Suprapubic skin (tissue), 4 donors: ENCODE measurements around the gene WDR27. TPM values are rescaled to one million over a fixed set of nuclear protein-coding genes. Genes with fewer than 3 reads are reported as not detected.
"Not testable (repeated sequence)": the region's sequence is repeated elsewhere in the genome, so short reads cannot be mapped to it uniquely, and the experiment has no call there.

Experiments
- DNase-seq, 2 donors: peaks; one replicate each; pipeline ENCODE4 v3.0.0-alpha.2; 2019; ENCODE audit warnings: low spot score in 2 of 2
- H3K27ac ChIP-seq: fragments of 200-600 bp; sonication (generic); one replicate; pipeline ENCODE4 v1.5.1; 2019
- H3K27me3 ChIP-seq: fragments of 200-600 bp; sonication (generic); one replicate; pipeline ENCODE4 v1.5.1; 2019
- H3K36me3 ChIP-seq: fragments of 200-600 bp; sonication (generic); one replicate; pipeline ENCODE4 v1.5.1; 2019
- H3K4me1 ChIP-seq: fragments of 200-600 bp; sonication (generic); one replicate; pipeline ENCODE4 v1.5.1; 2019
- H3K4me3 ChIP-seq: fragments of 200-600 bp; sonication (generic); one replicate; pipeline ENCODE4 v1.5.1; 2019; ENCODE audit warnings: mild to moderate bottlenecking
- H3K9me3 ChIP-seq: fragments of 200-600 bp; sonication (generic); one replicate; pipeline ENCODE4 v1.5.1; 2019
- CTCF ChIP-seq, 2 donors: fragments of 200-600 bp in 1 of 2; fragments of 450-650 bp in 1 of 2; sonication (generic) in 1 of 2; IDR thresholded peaks; one replicate each; pipeline ENCODE4 v1.5.1; 2016 to 2019; ENCODE audit warnings: antibody characterized with exemption in 2 of 2, mild to moderate bottlenecking in 1 of 2, moderate library complexity in 1 of 2
- EP300 ChIP-seq: sonication (generic); formaldehyde crosslinking; IDR thresholded peaks from one replicate; pipeline ENCODE4 v1.6.1; 2017; ENCODE audit warnings: antibody characterized with exemption
- POLR2A ChIP-seq, 2 donors: fragments of 450-650 bp; IDR thresholded peaks; one replicate each; pipeline ENCODE4 v1.6.1; 2017; ENCODE audit warnings: antibody characterized with exemption in 2 of 2, mild to moderate bottlenecking in 2 of 2, moderate library complexity in 2 of 2
- POLR2AphosphoS5 ChIP-seq, 3 donors: sonication (generic); formaldehyde crosslinking; IDR thresholded peaks; one replicate each; pipeline ENCODE4 v1.6.1; 2017; ENCODE audit warnings: antibody characterized with exemption in 3 of 3
- WGBS: methylation state at CpG from one replicate; pipeline ENCODE4 v1.1.5; 2018; 5-methylcytosine and 5-hydroxymethylcytosine counted together
- total RNA-seq, 4 donors: library from RNA; depleted of rRNA; stranded (reverse); fragments of >200 nt; gene quantifications; one replicate each; pipeline ENCODE4 v1.1.0, GENCODE V29; 2016

Gene WDR27
- total RNA-seq, 4 donors from 2014 or later: 17.3 to 59.4 (median 26.6) TPM

DNA sequence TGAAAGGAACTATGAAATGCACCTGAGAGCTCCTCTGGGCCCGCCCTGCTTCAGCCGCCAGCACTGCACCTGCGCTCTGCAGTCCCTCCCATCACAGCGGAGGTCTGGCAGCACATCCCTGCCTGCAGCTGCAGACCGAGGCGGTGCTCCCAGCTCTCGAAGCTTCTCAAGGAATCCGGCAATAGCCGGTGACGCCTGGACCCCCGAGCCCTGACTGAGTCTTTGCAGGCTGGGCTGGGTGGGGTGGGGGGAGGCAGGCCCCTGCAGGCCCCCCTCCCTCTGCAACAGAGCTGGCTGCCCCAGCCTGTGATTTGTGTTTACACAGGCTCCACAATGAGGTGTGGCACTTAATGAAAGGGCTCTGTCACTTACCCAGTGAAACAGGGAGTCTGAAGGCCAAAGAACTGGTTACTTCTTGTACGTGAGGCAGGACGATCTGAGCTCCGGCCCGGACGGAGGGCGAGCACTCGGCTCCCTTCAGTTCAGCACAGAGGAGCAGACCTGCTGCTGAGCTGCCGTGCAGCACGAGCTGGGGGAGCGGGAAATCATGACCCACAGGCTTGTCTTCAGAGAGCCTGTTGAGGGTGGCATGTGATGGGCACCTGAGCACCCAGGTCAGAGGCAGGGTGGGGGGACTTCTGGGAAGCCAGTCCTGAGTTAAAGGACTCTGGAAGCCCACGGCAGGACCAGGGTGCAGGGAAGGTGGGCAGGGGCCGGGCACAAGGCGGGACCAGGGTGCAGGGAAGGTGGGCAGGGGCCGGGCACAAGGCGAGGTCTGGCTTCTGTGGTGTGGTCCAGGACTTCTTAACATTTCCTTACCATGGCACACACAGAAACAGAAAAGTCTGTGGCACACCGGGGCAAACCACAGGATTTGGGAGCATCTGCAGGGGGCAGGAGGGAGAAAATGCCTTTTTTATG is 255.9 kb downstream of the WDR27 start:
- Histone ChIP-seq H3K4me1 (peaks cover 21% of the 10 kb centered on the region), H3K36me3 (no peaks in the 10 kb centered on the region), H3K27me3 (no peaks in the 10 kb centered on the region), H3K4me3 (no peak overlapping the region), H3K27ac (peak overlapping the region; percentile 5), H3K9me3 (no peaks in the 10 kb centered on the region)
- no peak for DNase-seq
- WGBS: 78% methylated on average over 13 of the region's 27 CpGs
- TF ChIP-seq POLR2A (IDR thresholded peaks at IDR 0.05) (no peak), CTCF (IDR thresholded peaks at IDR 0.05) (no peak), EP300 (no peak)

GRCh38 chr6:169445227-169445626 is 256.6 kb downstream of the WDR27 start:
- Histone ChIP-seq H3K27me3 (no peaks in the 10 kb centered on the region), H3K27ac (no peak overlapping the region), H3K9me3 (no peaks in the 10 kb centered on the region), H3K4me3 (no peak overlapping the region), H3K4me1 (peaks cover 14% of the 10 kb centered on the region), H3K36me3 (no peaks in the 10 kb centered on the region)
- no peak for TF ChIP-seq EP300
- peak in 1 of 2 donors; percentile 6 for TF ChIP-seq CTCF (IDR thresholded peaks at IDR 0.05)
- WGBS: 75% methylated on average over 7 of the region's 7 CpGs
- no peak for DNase-seq

DNA sequence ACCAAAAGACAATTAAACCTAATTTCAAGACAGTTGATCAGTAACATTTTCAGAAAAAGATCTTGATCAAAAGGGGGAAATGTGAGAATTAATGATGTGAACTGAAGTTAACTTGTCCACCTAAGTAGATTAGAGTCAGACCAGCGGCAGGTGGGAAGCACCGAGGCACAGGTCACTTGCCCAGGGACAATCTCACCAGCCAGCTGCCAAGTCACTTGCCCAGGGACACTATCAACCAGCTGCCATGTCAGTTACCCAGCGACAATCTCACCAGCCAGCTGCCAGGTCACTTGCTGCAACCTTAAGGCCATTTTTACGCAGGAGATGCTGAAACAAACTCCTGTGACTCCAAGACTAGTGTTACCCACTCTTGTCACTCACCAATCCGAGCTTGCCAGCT is 260.5 kb downstream of the WDR27 start:
- peaks cover 5% of the 10 kb centered on the region for H3K4me1 ChIP-seq
- TF ChIP-seq POLR2AphosphoS5 (IDR thresholded peaks at IDR 0.05) (no peak), POLR2A (IDR thresholded peaks at IDR 0.05) (no peak), CTCF (IDR thresholded peaks at IDR 0.05) (no peak), EP300 (no peak)

DNA sequence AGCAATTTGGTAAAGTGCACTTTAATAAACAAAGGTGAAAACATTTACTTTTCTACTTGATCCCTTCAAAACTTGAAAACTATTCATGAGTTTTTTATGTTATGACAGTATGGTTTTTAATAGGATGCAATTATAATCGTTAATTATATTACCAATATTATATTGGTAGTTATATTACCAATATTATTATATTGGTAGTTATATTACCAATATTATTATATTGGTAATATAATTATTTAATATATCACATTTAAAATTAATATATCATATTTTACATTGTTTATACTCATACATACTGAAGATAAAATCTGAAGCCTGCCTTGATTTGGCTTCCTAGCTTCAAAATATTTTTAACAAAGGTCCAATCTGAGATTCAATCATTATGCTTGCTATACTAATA is 262.1 kb downstream of the WDR27 start:
- Histone ChIP-seq H3K4me1 (no peaks in the 10 kb centered on the region), H3K9me3 (peaks cover 6% of the 10 kb centered on the region), H3K36me3 (no peaks in the 10 kb centered on the region), H3K27me3 (no peaks in the 10 kb centered on the region), H3K27ac (no peak overlapping the region), H3K4me3 (no peak overlapping the region)
- 0% methylated on average over 1 of the region's 1 CpG for WGBS
- no peak for DNase-seq
- TF ChIP-seq POLR2A (IDR thresholded peaks at IDR 0.05): no peak
- no peak for TF ChIP-seq EP300
- TF ChIP-seq POLR2AphosphoS5 (IDR thresholded peaks at IDR 0.05): no peak
- no peak for TF ChIP-seq CTCF (IDR thresholded peaks at IDR 0.05)

More for the DNA sequence above, 260.5 kb downstream of the WDR27 start:
- DNase-seq: no peak
- H3K36me3 ChIP-seq: no peaks in the 10 kb centered on the region
- 94% methylated on average over 5 of the region's 5 CpGs for WGBS
- no peak overlapping the region for H3K27ac ChIP-seq
- H3K27me3 ChIP-seq: no peaks in the 10 kb centered on the region
- H3K4me3 ChIP-seq: no peak overlapping the region
- H3K9me3 ChIP-seq: no peaks in the 10 kb centered on the region

GRCh38 chr6:169434554-169434953 is 267.3 kb downstream of the WDR27 start:
- not testable (repeated sequence) for DNase-seq, H3K27me3 ChIP-seq, H3K4me1 ChIP-seq, H3K36me3 ChIP-seq, H3K4me3 ChIP-seq, H3K27ac ChIP-seq
- peaks cover 15% of the 10 kb centered on the region for H3K9me3 ChIP-seq
